Measurements from ENCODE around the gene P2RY2. TPM values are rescaled to one million over a fixed set of nuclear protein-coding genes. Genes with fewer than 3 reads are reported as not detected.

P2RY2 gene
- total and polyA plus RNA-seq, 10 of the 15 experiments (the other 5 are each of a cell fraction or from before 2014, with no cell fraction given) = 0.03 to 0.23 (median 0.17) TPM; not detected in 7

DNA sequence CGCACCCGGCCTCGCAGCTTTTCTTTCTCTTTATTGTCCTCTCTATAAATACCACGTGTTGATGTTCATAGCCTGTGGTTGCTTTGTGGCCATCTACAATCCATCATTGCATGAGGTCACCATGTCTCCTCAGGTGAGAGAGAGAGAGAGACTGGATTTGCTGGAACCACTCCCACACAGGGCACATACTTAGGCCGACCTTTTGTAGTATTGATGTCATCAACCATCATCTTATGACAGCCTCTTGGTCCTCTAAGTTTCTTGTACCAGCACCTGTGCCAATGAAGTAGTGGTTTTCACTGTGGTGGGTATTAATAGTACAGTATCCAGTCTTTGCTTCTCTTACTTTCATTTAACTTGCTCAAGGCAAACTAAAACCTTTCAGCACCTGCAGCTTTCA, 31.2 kb downstream of the P2RY2 start:
- no peaks in the 10 kb centered on the region; the same call in 1 of the 2 replicates for H3K4me1 ChIP-seq (ENCODE audit: control insufficient read depth, insufficient read depth, low read length)
- H3K27me3 ChIP-seq (replicated peaks in 1 of 2; ENCODE audit: control insufficient read depth in 2 of 2, insufficient read depth in 2 of 2, low read length in 1 of 2) = no peaks in the 10 kb centered on the region
- ChIA-PET RAD21 (ENCODE audit: unreplicated experiment) (no interaction called here), SMC1A (ENCODE audit: uncharacterized antibody, unreplicated experiment) (interaction anchor here (0.6 to 1.0 kb wide), 3 partner anchors 39 to 1305 kb away, joined by 3 to 4 read pairs (median 3); no protein-coding TSS in a partner anchor), POLR2A (no interaction called here), CTCF (interaction anchor here (0.8 to 1.6 kb wide), 5 partner anchors 12 to 102 kb away, joined by 3 to 4 read pairs (median 4); no protein-coding TSS in a partner anchor)
- intact Hi-C loops (cut with micrococcal nuclease; ENCODE audit: unreplicated experiment) (no loop called here), in situ Hi-C loops (cut with MboI) (no loop called here)
- H3K79me2 ChIP-seq (ENCODE audit: control insufficient read depth, insufficient read depth, low read length) = no peaks in the 10 kb centered on the region
- H3K4me2 ChIP-seq (ENCODE audit: control insufficient read depth, insufficient read depth) = no peak overlapping the region
- DNase-seq (ENCODE audit: low read depth, low spot score) (peak; percentile 32), FAIRE-seq (no peak), ATAC-seq (peak; percentile 86)
- TF ChIP-seq ATF7 (IDR thresholded peaks at IDR 0.05; ENCODE audit: low read depth) = peak; percentile 28; the same call in 1 of the 2 replicates
- no peak for TF ChIP-seq BRCA1 (IDR thresholded peaks at IDR 0.05; ENCODE audit: low read depth, low read length)
- TF ChIP-seq CREM (IDR thresholded peaks at IDR 0.05; ENCODE audit: low read depth) = 0 out of 2 replicates have a peak, but pooled peaks have one; percentile 35
- 0 out of 2 replicates have a peak, but pooled peaks have one; percentile 30 for TF ChIP-seq CREB1 (IDR thresholded peaks at IDR 0.05; ENCODE audit: low read depth)
- TF ChIP-seq IKZF2 (IDR thresholded peaks at IDR 0.05) = peak; percentile 18 to 29; a peak in 1 of 4 replicates
- peak; percentile 21; the same call in 1 of the 2 replicates for TF ChIP-seq RUNX3 (IDR thresholded peaks at IDR 0.05; ENCODE audit: low read length)
- 0 out of 2 replicates have a peak, but pooled peaks have one; percentile 21 for TF ChIP-seq BCL11A (IDR thresholded peaks at IDR 0.05; ENCODE audit: low read depth, low read length)
- TF ChIP-seq RCOR1 (conservative IDR thresholded peaks at IDR 0.05; ENCODE audit: low read depth, low read length) = no peak
- TF ChIP-seq IKZF1 (conservative IDR thresholded peaks at IDR 0.05) = no peak
- no peaks in the 10 kb centered on the region for H3K9me3 ChIP-seq (replicated peaks; ENCODE audit: control insufficient read depth, insufficient read depth, low read length)
- no peak overlapping the region for H3K9ac ChIP-seq (ENCODE audit: control insufficient read depth, insufficient read depth, low read length)
- no peaks in the 10 kb centered on the region for H4K20me1 ChIP-seq (ENCODE audit: control insufficient read depth, insufficient read depth)
- H3K36me3 ChIP-seq (ENCODE audit: control insufficient read depth in 2 of 2, insufficient read depth in 2 of 2, low read length in 1 of 2) = no peaks in the 10 kb centered on the region
- no TSS peak for BruUV-seq (replicated peaks)
- WGBS (ENCODE audit: insufficient coverage, insufficient replicate concordance, low lambda C conversion rate, missing lambda C conversion rate) = 68% methylated on average over 5 of the region's 5 CpGs
- no peak overlapping the region; the same call in 1 of the 2 replicates for H3K4me3 ChIP-seq
- no peak overlapping the region for H3K27ac ChIP-seq (ENCODE audit: control insufficient read depth, insufficient read depth)
- H2AFZ ChIP-seq (ENCODE audit: control insufficient read depth, low read depth, low read length) = no peak overlapping the region

All from GM12878 (cell line).